WTC11 (cell line): ENCODE results near the gene HRC. TPM values are rescaled to one million over a fixed set of nuclear protein-coding genes. Genes with fewer than 3 reads are reported as not detected.

Experiments used
- ATAC-seq: fragments of 200-7000 bp; cut with Tn5 transposase; 2 replicates; pipeline ENCODE4 v1.10.0; 2021; ENCODE audit warnings: mild to moderate bottlenecking, moderate library complexity
- CTCF ChIA-PET: fragments of 300-600 bp; sonication (Branson Sonifier 250); formaldehyde crosslinking; loops from one replicate; lab custom pipeline; 2021; ENCODE audit warnings: antibody characterized with exemption; lab: Charles Lee
- POLR2A ChIA-PET: fragments of 350-600 bp; sonication (Branson Sonifier 250); formaldehyde crosslinking; loops from one replicate; lab custom pipeline; 2021; ENCODE audit warnings: antibody characterized with exemption; lab: Charles Lee
- DNase-seq: peaks from one replicate; pipeline ENCODE4 v3.0.0; 2021; ENCODE audit warnings: low spot score
- H3K27ac Mint-ChIP-seq: 2 replicates; pipeline ENCODE4 v1.8.0; 2021; ENCODE audit warnings: mixed read lengths
- H3K27me3 Mint-ChIP-seq: 2 replicates; pipeline ENCODE4 v1.8.0; 2021; ENCODE audit warnings: low read depth, mild to moderate bottlenecking, moderate library complexity, mixed read lengths
- H3K36me3 Mint-ChIP-seq: 2 replicates; pipeline ENCODE4 v1.8.0; 2021; ENCODE audit warnings: mixed read lengths
- H3K4me1 Mint-ChIP-seq: 2 replicates; pipeline ENCODE4 v1.8.0; 2022; ENCODE audit warnings: mixed read lengths
- H3K4me3 Mint-ChIP-seq: 2 replicates; pipeline ENCODE4 v1.8.0; 2021; ENCODE audit warnings: mild to moderate bottlenecking, moderate library complexity, mixed read lengths
- H3K9me3 Mint-ChIP-seq: 2 replicates; pipeline ENCODE4 v1.8.0; 2021; ENCODE audit warnings: mixed read lengths
- CREB1 ChIP-seq: sonication (generic); formaldehyde crosslinking; IDR thresholded peaks from 2 replicates; pipeline ENCODE4 v1.8.0; 2023; ENCODE audit warnings: mild to moderate bottlenecking, missing genetic modification reagents
- ELF4 ChIP-seq: sonication (generic); formaldehyde crosslinking; IDR thresholded peaks from 2 replicates; pipeline ENCODE4 v1.8.1; 2022; ENCODE audit warnings: low read depth, mild to moderate bottlenecking, moderate library complexity, missing genetic modification reagents
- EMX1 ChIP-seq: fragments of 250-450 bp; sonication (Bioruptor Pico); IDR thresholded peaks from 2 replicates; pipeline ENCODE4 v1.8.0; 2021; ENCODE audit warnings: mild to moderate bottlenecking
- ETV6 ChIP-seq: sonication (generic); formaldehyde crosslinking; IDR thresholded peaks from 2 replicates; pipeline ENCODE4 v1.8.1; 2022; ENCODE audit warnings: mild to moderate bottlenecking, missing genetic modification reagents
- FOXK1 ChIP-seq: sonication (generic); formaldehyde crosslinking; IDR thresholded peaks from 2 replicates; pipeline ENCODE4 v1.8.0; 2022; ENCODE audit warnings: mild to moderate bottlenecking, moderate library complexity, missing genetic modification reagents
- IRF2 ChIP-seq: sonication (generic); formaldehyde crosslinking; IDR thresholded peaks from 2 replicates; pipeline ENCODE4 v1.8.0; 2022; ENCODE audit warnings: low read depth, missing genetic modification reagents, borderline replicate concordance
- NR1H2 ChIP-seq: sonication (generic); formaldehyde crosslinking; IDR thresholded peaks from 2 replicates; pipeline ENCODE4 v1.9.0; 2021; ENCODE audit warnings: mild to moderate bottlenecking, moderate library complexity, missing genetic modification reagents
- RORB ChIP-seq: fragments of 250-450 bp; sonication (Bioruptor Pico); IDR thresholded peaks from 2 replicates; pipeline ENCODE4 v1.9.0; 2021; ENCODE audit warnings: mild to moderate bottlenecking
- SP1 ChIP-seq: sonication (generic); formaldehyde crosslinking; conservative IDR thresholded peaks from 2 replicates; pipeline ENCODE4 v1.8.1; 2022; ENCODE audit warnings: missing genetic modification reagents
- ZNF232 ChIP-seq: sonication (generic); formaldehyde crosslinking; IDR thresholded peaks from 2 replicates; pipeline ENCODE4 v1.8.0; 2022; ENCODE audit warnings: mild to moderate bottlenecking, missing genetic modification reagents
- total RNA-seq: library from RNA; stranded (reverse); gene quantifications from 3 replicates; pipeline ENCODE4 v1.2.3, GENCODE V29; 2021
- TF ChIP-seq, protein P1 (sequence below): sonication (generic); formaldehyde crosslinking; IDR thresholded peaks from 2 replicates; pipeline ENCODE4 v1.8.1; 2023; ENCODE audit warnings: mild to moderate bottlenecking, missing genetic modification reagents, moderate library complexity
- TF ChIP-seq, protein P2 (sequence below): sonication (generic); formaldehyde crosslinking; IDR thresholded peaks from 2 replicates; pipeline ENCODE4 v1.8.1; 2022; ENCODE audit warnings: mild to moderate bottlenecking, moderate library complexity, missing genetic modification reagents
- TF ChIP-seq, protein P3 (sequence below): fragments of 250-450 bp; sonication (Bioruptor Pico); IDR thresholded peaks from 2 replicates; pipeline ENCODE4 v1.9.0; 2021; ENCODE audit warnings: moderate library complexity, mild to moderate bottlenecking, inconsistent platforms, borderline replicate concordance
- TF ChIP-seq, protein P4 (sequence below): sonication (generic); formaldehyde crosslinking; IDR thresholded peaks from 2 replicates; pipeline ENCODE4 v1.8.0; 2023; ENCODE audit warnings: missing genetic modification reagents
- TF ChIP-seq, protein P5 (sequence below): sonication (generic); formaldehyde crosslinking; IDR thresholded peaks from 2 replicates; pipeline ENCODE4 v1.8.0; 2022; ENCODE audit warnings: mild to moderate bottlenecking, missing genetic modification reagents
- TF ChIP-seq, protein P6 (sequence below): sonication (generic); formaldehyde crosslinking; conservative IDR thresholded peaks from 2 replicates; pipeline ENCODE4 v1.8.1; 2023; ENCODE audit warnings: mild to moderate bottlenecking, low read depth, missing genetic modification reagents, moderate library complexity
- TF ChIP-seq, protein P7 (sequence below): sonication (generic); formaldehyde crosslinking; conservative IDR thresholded peaks from 2 replicates; pipeline ENCODE4 v1.8.1; 2022; ENCODE audit warnings: mild to moderate bottlenecking, missing genetic modification reagents

Gene HRC
- total RNA-seq, 1 experiment from 2014 or later, result 1.9 TPM

DNA sequence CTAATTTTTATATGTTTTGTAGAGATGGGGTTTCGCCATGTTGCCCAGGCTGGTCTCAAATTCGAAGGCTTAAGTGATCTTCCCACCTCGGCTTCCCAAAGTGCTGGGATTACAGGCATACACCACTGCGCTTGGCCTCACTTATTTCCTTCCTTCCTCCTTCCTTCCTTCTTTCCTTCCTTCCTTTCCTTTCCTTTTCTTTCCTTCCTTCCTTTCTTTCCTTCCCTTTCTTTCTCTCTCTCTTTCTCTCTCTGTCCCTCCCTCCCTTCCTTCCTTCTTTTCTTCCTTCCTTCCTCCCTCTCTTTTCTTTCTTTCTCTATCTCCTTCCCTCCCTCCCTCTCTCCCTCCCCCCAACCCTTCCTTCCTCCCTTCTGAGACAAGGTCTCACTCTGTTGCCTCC lies 39.2 kb upstream of the HRC start:
- POLR2A ChIA-PET, result interaction anchor here (0.7 kb wide), 1 partner anchor 99 kb away, joined by 5 read pairs; no protein-coding TSS in a partner anchor
- H3K27me3 Mint-ChIP-seq, result peaks cover 7% of the 10 kb centered on the region
- TF ChIP-seq RORB (CRISPR knock-in tag) (no peak), IRF2 (CRISPR knock-in tag) (no peak), ETV6 (CRISPR knock-in tag) (no peak), ZNF232 (CRISPR knock-in tag) (no peak), ELF4 (CRISPR knock-in tag) (no peak), FOXK1 (CRISPR knock-in tag) (no peak), SP1 (CRISPR knock-in tag) (no peak), NR1H2 (CRISPR knock-in tag) (no peak), EMX1 (CRISPR knock-in tag) (no peak)
- TF ChIP-seq, protein P1, sequence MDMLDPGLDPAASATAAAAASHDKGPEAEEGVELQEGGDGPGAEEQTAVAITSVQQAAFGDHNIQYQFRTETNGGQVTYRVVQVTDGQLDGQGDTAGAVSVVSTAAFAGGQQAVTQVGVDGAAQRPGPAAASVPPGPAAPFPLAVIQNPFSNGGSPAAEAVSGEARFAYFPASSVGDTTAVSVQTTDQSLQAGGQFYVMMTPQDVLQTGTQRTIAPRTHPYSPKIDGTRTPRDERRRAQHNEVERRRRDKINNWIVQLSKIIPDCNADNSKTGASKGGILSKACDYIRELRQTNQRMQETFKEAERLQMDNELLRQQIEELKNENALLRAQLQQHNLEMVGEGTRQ (CRISPR knock-in tag), result no peak
- TF ChIP-seq, protein P2, sequence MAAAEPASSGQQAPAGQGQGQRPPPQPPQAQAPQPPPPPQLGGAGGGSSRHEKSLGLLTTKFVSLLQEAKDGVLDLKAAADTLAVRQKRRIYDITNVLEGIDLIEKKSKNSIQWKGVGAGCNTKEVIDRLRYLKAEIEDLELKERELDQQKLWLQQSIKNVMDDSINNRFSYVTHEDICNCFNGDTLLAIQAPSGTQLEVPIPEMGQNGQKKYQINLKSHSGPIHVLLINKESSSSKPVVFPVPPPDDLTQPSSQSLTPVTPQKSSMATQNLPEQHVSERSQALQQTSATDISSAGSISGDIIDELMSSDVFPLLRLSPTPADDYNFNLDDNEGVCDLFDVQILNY (CRISPR knock-in tag), result no peak
- TF ChIP-seq, protein P3, sequence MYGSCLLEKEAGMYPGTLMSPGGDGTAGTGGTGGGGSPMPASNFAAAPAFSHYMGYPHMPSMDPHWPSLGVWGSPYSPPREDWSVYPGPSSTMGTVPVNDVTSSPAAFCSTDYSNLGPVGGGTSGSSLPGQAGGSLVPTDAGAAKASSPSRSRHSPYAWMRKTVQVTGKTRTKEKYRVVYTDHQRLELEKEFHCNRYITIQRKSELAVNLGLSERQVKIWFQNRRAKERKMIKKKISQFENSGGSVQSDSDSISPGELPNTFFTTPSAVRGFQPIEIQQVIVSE (CRISPR knock-in tag), result no peak
- TF ChIP-seq, protein P4, sequence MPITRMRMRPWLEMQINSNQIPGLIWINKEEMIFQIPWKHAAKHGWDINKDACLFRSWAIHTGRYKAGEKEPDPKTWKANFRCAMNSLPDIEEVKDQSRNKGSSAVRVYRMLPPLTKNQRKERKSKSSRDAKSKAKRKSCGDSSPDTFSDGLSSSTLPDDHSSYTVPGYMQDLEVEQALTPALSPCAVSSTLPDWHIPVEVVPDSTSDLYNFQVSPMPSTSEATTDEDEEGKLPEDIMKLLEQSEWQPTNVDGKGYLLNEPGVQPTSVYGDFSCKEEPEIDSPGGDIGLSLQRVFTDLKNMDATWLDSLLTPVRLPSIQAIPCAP (CRISPR knock-in tag), result no peak
- TF ChIP-seq, protein P5, sequence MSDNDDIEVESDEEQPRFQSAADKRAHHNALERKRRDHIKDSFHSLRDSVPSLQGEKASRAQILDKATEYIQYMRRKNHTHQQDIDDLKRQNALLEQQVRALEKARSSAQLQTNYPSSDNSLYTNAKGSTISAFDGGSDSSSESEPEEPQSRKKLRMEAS (CRISPR knock-in tag), result no peak
- TF ChIP-seq, all 79 proteins: peak for 0
- Mint-ChIP-seq H3K9me3 (peaks cover 7% of the 10 kb centered on the region), H3K4me1 (no peaks in the 10 kb centered on the region), H3K27ac (no peak overlapping the region), H3K4me3 (no peak overlapping the region), H3K36me3 (peaks cover 12% of the 10 kb centered on the region)
- DNase-seq (no peak), ATAC-seq (no peak)
- CTCF ChIA-PET, result interaction anchor here (5.3 kb wide), 1 partner anchor 45 kb away, joined by 98 read pairs; no protein-coding TSS in a partner anchor

DNA sequence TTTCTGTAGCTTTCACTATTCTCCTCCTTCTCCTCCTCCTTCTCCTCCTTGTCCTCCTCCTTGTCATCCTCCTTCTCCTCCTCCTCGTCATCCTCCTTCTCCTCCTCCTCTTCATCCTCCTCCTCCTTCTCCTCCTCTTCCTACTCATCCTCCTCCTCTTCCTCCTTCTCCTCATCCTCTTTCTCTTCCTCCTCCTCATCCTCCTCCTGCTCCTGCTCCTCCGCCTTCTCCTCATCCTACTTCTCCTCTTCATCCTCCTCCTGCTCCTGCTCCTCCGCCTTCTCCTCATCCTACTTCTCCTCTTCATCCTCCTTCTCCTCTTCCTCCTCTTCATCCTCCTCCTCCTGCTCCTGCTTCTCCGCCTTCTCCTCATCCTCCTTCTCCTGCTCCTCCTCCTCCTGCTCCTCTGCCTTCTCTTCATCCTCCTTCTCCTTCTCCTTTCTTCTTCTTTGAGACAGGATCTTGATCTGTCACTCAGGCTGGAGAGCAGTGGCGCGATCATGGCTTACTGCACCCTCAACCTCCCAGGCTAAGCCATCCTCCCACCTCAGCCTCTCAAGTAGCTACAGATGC lies 38.7 kb upstream of the HRC start:
- Mint-ChIP-seq H3K27me3 (peaks cover 7% of the 10 kb centered on the region), H3K36me3 (peaks cover 12% of the 10 kb centered on the region), H3K4me3 (no peak overlapping the region), H3K9me3 (peaks cover 7% of the 10 kb centered on the region), H3K27ac (no peak overlapping the region), H3K4me1 (no peaks in the 10 kb centered on the region)
- DNase-seq (no peak), ATAC-seq (no peak)
- ChIA-PET POLR2A (no interaction called here), CTCF (interaction anchor here (1.0 to 5.3 kb wide), 2 partner anchors 44 to 96 kb away, joined by 4 to 98 read pairs; no protein-coding TSS in a partner anchor)
- TF ChIP-seq, protein P6, sequence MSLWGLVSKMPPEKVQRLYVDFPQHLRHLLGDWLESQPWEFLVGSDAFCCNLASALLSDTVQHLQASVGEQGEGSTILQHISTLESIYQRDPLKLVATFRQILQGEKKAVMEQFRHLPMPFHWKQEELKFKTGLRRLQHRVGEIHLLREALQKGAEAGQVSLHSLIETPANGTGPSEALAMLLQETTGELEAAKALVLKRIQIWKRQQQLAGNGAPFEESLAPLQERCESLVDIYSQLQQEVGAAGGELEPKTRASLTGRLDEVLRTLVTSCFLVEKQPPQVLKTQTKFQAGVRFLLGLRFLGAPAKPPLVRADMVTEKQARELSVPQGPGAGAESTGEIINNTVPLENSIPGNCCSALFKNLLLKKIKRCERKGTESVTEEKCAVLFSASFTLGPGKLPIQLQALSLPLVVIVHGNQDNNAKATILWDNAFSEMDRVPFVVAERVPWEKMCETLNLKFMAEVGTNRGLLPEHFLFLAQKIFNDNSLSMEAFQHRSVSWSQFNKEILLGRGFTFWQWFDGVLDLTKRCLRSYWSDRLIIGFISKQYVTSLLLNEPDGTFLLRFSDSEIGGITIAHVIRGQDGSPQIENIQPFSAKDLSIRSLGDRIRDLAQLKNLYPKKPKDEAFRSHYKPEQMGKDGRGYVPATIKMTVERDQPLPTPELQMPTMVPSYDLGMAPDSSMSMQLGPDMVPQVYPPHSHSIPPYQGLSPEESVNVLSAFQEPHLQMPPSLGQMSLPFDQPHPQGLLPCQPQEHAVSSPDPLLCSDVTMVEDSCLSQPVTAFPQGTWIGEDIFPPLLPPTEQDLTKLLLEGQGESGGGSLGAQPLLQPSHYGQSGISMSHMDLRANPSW (CRISPR knock-in tag), result no peak
- TF ChIP-seq CREB1 (CRISPR knock-in tag), result no peak
- TF ChIP-seq, protein P7, sequence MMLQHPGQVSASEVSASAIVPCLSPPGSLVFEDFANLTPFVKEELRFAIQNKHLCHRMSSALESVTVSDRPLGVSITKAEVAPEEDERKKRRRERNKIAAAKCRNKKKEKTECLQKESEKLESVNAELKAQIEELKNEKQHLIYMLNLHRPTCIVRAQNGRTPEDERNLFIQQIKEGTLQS (CRISPR knock-in tag), result no peak
